ENCODE data around the gene FBLIM1.

FBLIM1 gene

DNA sequence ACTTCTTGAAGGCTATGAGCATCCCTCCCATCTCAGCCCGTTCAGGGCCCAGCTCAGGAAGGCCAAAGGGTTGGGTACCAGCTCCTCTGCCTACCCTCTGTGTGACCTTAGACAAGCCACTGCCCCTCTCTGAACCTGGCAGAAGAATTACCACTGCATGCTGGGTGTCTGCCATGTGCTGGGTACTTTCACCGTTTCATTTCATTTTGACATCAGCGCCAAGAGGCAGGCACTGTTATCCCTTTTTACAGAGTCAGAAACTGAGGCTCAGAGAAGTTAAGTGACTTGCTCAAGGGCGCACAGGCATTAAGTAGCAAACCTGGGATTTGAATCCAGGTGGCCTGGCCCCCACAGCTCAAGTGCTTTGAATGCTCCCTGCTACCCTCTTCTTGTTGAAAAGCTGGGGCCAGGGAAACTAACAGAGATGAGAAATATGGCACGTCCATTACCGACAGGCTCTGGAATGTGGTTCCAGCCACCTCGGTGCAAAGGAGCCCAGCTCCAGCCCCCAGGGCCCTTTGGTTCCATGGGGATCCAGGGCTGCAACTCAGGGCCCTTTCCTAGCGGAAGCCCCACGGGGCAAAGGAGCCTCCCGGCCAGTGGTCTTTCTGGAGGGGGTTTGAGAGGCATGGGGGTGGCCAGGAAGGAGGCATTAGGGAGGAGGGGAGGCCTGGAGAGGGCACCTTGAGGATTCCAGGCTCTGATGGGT is 9.8 kb upstream of the FBLIM1 start:
- no peak for DNase-seq

DNA sequence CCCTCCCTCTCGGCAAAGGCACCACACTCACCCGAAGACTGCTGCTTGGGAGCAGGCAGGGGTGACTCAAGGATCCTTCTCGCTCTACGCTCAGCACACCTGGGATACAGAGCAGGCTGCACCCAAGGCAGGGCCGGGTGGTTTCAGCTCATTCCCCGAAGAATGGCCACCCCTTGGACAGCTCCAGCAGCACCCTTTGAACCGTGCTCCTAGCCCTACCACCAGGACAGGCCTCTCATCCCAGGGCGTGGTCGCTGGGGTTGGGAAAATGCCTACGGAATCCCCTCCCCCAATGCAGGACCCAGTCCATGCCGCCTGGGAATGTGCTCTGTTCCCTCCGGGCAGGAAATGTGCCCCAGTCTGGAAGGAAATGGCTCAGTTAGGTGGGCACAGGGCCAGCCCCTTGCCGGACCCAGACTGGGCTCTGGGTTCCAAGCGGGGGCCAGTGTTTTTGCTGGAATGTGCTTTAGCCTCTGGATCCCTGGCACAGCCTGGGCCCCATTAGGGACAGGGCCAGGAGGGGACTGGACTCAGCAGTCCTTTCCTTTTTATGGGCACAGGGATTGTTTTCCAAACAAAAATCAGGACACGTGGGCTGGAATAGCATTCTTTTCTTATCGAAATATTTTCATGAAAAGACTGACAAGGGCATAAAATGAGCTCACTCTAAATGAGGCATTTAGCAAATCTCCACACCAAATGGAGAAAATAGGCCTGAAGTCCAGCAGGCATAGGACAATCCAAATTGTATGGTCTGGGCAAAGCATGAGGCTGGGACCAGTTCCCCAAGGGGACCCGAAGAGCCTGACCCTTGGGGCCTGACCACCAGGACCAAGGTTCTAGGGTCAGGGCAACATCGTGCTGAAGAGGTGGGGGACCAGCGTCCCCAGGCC is 8.9 kb upstream of the FBLIM1 start:
- no peak for DNase-seq

DNA sequence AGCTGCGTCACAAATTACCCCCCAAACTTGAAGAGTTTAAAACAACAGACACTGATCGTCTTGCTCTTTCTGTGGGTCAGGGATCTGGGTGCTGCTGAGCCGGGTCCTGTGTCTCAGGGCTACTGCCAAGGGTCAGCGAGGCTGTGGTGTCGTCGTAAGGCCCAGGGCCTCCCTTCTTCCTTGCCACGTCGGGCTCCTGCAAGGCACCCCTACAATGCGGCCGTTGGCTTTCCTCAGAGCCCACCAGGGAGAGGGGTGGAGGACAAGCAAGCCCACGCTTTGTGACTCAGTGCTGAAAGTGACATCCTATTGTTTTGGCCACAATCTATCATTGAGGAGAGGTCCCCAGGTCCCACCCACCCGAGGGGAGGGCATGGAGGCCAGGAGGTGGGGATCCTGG is 7.7 kb upstream of the FBLIM1 start:
- no peak for DNase-seq

DNA sequence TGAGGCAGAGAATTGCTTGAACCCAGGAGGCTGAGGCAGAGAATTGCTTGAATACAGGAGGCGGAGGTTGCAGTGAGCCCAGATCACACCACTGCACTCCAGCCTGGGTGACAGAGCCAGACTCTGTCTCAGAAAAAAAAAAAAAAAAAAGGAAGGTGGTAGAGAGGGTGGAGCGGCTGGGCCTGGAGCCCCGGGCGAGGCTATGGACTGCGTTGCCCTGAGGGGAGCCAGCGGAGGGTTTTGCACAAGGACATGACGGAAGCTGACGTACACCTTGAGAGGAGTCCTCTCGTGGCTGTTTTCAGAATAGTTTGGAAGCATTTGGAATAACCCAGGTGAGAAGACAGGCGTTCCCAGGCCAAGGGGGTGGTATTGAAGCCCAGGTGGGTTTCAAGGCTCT is 6.9 kb upstream of the FBLIM1 start:
- no peak for DNase-seq

DNA sequence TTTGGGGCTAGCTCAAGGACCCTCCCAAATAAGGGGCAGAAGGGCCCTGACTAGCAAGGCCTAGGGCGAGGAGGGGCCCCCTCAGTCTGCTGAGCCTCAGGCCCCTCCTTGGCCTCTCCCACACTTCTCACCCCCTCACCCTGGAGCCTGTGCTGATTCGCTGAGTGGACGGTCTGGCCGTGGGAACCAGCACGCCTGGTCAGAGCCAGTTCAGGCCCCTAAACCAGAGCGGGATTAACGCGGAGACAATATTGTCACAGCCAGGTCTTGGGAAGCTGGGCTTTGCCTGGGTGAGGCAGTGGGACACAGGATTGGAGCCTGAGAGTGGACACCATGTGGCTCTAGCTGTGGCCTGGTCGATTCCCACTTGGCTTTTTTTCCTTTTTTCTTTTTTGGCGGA is 4.8 kb upstream of the FBLIM1 start:
- DNase-seq, result no peak

DNA sequence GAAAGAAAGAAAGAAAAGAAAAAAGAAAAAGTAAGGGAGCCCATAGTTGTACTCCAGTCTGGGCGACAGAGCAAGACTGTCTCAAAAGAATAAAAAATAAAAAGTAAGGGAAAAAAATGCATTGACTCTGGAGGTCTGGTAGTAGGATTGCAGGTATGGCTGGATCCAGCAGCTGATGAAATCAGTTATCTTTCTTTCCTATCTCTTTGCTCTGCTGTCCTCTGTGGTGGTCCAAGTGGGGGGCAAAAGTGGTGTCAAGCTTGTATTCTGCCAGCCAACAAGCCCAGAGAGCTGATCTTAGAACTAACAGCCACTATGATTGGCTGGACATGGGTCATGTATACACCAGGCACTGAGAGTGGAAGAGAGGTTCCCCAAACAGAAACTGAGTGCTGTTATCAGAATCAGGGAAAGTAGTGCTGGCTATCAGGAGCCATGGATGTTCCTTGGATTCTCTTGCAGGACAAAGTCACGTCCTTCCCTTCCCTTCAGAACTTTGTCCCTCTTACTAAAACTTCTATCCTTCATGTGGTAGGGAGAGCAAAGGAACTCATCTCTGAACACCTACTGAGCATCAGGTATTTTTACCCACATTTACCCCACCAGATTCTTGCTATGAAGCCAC is 3.5 kb upstream of the FBLIM1 start:
- DNase-seq, result no peak

DNA sequence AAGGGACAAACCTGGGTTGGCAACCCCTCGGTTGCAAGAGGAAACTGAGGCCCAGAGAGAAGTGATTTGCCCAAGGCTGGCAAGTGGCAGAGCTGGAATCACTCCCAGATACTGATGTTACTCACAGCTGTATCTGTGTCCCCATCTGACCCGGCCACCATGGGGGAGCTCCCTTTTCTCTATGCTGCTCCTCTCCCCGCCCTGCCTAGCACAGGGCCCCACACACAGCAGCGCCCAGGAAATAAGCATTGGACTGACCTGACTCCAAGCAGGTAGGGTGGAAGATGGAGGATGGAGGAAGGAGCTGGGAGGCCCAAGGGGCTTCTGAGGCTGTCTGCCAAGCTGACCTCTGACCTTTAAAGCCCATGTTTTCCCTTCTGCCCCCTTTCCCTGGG is 3.0 kb upstream of the FBLIM1 start:
- DNase-seq, result peak; percentile 52

DNA sequence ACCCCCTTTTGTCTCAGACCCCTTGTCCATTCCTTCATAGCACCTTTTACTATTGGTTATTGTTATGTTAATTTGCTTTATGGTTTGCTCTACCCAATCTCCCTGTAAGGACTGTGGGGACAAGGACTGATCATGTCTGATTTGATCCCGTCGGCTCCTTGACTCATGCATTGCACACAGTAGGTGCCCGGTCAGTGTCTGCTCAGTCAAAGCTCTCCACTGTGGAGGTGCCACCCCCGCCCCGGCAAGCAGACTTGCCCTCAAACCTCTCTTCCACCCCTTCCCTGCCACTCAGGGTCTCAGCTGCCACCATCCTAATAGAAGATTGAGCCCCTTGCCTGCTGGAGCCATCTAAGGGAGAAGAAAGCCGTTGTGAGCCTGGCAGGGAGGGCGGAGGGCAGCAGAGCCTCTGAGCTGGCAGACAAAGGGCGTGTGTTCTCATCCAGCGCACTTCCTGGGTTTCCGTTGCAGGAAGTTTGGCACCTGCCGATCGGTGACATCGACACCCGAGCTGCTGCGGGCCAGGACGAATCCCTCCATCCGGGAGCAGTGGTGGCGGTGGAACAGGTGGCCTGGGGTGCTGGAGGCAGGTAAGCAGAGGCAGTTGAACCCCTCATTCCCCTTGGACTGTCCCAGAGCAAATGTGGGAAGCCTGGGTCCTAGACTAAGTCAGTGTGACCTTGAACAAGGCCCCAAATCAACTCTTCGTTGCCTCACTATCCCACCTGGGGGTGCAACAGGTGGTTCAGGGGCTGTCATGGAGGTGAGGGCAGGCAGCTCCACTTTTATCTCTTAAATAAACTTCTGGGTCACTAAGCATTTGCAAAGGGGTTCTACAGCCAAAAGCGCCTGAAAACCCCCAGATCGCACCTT is 2.2 kb upstream of the FBLIM1 start:
- DNase-seq, result no peak

DNA sequence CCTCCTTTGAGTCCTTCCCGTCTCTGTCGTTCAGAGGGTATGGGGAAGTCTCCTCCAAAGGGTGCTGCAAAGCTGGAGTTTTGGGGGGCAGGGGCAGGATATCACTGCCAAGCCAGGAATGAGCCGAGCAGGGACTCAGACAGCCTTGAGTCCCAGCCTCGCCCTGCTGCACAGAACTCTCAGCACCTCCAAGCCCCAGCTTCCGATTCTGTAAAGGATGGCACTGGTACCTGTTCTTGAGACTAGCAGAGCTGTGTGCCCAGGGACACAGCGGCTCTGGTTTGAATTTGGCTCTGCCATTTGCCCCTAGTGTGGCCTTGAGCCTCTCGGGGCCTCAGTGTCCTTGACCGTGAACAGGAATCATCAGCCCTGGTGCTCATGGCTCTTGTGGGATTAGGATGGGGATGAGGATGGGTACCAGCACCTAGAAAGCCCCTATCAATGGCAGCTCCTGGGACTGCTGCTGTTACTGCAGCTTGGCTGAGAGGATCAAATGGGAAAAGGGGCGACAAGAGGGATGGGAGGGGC is 1.5 kb upstream of the FBLIM1 start:
- DNase-seq, result no peak

DNA sequence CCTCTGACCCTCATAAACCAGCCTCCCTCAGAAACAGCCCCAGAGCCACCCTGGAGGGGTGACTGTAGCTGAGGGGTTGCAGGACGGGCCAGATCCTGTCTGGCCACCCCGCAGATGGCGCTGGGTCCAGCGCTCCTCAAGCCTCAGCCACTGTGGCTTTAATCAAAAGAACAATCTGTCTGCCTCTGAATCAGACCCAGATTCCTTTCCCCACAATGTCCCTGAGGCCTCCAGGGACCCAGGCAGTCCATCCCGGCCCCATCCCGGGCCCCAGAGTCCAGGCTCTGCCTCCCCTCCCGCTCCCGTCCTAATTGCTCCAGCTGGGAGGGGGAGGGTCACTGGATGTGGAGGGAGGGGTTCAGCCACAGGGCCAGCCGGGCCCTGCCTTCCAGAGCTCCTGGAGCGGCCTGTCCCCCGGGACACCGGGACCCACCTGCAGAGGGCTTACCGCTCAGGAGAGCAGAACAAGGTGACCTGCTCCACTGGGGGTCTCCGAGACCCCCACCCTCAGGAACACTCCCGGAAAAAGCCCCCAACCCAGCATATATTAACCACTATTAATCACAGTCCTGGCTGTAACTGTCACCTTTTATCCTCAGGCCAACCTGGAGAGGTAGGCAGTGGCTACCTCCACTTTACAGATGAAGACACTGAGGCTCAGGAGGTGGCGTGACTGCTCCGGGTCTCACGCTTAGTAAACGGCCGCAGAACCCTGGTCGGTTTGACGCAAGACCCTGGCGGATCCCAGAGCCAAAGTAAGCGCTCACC is 836 bp upstream of the FBLIM1 start:
- no peak for DNase-seq

DNA sequence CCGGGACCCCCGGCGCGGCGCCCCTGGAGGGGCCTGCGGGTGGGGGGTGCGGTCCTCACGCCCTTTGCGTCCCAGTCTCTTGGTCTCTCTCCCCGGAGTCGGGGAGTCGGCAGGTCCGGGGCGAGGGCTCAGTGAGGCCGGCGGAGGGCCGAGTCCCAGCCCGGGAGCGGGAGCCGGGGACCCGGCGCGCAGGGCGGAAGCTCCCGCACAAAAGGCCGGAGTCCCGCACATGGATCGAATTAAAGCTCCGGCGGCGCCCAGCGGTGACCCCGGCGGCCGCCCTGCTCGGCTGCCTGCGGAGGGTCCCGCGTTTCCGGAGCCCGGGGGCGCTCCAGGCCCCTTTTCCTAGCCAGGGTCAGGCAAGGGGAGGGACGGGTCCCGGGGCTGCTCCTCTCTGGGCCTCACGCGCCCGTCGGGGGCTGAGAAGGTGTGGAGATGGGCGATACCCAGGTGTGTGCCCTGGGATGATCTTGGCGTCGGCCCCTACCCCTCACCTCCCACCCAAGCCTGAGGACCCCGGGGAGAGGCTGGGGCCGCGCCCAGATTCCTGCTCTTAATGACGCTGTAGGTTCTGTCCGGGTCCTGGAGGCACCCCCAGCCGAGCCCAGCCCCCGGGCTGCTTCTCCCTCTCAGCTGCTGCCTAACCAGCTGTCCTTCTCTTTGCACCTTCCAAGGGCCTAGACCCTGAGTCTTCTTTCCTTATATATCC is 512 bp downstream of the FBLIM1 start:
- no peak for DNase-seq

DNA sequence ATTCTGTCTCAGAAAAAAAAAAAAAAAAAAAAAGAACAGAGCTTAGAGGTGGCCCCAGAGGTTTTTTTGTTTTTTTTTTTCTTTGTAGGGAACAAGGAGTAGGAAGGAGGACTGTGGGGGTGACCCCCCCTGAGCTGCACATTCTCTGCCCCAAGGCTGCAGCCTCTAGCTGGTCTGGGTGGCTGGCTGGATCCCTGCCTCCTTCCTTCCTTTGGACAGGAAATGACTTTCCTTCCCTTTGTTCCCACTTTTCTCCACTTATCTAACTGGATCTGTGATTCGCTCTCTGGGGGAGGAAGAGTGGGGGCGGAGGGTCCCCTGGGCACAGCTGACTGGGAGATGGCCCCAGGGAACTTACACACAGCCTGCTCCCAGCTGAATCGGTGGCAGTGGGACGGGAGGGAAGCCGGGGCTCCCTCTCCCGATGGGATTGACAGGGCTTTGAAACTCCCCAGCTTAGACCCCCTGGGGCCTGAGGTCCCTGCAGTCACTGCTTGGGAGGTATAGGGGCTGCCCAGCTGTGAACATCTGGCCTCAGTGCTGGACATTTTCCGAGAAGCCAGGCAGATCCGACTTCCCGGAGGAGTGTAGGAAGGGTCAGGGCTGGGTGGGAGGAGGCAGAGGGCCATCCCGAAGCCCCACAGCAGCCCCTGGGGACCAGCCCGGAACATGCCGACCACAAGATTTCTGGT is 2.1 kb downstream of the FBLIM1 start:
- DNase-seq, result no peak

DNA sequence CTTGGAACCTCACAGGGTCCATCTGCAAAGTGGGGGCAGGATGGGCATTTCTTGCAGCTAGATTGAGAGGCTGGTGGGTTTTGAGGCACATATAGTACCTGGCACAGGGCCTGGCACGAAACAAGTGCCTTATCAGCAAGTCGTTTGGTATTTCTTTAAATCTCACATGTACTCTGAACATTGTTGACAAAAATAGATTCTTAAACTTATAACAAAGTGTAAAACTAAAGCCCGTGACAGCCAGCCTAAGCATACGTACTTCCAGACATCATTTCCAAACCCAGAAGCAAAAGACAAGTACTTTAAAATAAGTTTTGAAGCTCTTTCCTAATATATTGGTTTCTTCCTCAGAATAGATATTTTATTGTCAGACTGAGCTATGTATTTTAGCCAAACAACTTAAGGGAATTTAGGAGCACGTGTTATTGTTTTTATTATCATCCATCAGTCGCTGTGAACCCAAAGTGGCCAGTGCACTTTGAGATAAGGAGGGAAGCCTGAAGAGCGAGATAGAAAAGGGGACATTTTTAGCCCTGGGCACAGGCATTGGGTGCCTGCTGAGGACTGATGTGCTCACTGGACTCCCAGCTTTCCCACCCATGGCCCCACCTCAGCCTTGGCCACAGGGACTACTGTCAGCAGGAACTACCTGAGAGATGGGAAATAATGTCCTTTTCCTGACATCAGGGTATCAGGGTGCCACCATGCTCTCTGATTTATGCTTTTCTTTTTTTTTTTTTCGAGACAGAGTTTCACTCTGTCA is 3.0 kb downstream of the FBLIM1 start:
- no peak for DNase-seq

DNA sequence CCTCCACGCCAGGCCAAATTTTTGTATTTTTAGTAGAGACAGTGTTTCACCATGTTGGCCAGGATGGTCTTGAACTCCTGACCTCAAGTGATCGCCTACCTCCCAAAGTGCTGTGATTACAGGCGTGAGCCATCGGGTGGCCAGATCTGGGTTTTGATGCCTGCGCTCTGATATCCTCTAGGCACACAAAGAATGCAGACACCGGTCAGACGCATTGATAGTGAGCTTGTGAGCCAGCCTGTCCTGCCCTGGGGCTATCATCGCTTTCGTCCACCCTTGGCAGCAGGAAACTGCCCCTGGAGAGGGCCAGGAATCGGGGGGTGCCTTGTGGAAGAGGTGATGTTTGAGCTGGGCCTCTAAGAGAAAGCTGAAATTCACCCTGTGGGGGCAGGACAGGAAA is 4.0 kb downstream of the FBLIM1 start:
- no peak for DNase-seq

DNA sequence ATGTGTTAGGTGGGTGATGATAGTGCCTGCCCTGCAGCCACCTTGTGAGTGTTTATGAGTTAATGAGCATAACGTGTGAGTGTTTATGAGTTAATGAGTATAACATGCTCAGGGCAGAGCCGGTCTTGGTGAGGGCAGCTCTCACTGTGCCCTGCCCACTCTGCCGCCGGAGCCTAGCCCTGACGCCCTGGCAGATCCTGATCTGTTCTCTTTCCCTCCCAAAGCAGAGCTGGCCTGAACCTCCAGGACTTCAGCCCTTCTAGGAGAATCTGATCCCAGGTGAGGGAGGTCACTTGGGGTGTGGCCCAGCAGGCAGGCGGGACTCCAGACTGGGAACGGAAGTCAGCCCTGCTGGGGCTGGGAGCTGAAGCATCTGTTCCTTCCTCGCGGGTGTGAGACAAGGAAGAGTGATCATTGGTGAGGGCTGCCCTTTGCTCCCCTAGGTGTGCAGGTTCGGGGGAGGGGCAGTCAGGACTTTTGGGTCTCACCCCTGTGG is 5.7 kb downstream of the FBLIM1 start:
- DNase-seq, result no peak

DNA sequence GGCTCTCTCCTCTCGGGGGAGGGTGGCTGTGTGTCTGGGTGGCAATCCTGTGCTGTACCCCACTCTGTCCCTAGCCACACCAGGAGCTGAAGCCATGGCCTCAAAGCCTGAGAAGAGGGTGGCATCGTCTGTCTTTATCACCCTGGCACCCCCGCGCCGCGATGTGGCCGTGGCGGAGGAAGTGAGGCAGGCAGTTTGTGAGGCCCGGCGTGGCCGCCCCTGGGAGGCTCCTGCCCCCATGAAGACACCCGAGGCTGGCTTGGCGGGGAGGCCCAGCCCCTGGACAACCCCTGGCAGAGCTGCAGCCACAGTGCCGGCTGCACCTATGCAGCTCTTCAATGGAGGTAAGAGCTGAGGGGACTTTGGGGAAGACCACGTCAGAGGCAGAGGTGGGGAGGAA is 6.3 kb downstream of the FBLIM1 start:
- DNase-seq, result no peak

DNA sequence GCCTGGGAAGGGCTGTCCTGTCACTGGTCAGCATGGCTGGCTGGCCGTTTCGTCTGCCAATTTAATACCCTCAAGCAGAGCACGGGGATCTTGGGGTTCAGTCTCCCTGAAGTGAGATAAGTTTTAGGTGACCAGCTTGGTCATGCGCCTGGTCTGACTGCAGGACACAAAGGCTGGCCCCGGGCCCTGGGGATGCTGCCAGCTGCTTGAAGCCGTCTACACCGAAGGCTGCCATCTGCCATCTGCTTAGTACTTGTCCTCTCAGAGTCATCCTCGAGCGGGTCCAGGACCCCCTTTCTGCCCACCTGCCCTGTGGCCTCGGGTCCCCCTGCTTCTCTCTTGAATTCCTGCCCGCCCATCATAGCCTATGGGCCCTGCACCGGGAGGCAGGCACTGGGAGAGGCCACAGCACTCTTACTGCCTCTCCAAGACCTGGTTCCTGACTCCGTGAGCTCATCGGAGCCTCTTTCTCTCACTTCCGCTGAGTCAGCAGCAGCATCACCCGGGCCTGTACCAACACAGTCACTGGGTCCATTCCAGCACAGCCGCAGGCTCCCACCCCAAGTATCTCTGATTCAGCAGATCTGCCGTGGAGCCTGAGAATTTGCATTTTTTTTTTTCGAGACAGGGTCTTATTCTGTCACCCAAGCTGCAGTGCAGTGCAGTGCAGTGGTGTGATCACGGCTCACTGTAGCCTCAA is 7.0 kb downstream of the FBLIM1 start:
- DNase-seq, result peak; percentile 97

DNA sequence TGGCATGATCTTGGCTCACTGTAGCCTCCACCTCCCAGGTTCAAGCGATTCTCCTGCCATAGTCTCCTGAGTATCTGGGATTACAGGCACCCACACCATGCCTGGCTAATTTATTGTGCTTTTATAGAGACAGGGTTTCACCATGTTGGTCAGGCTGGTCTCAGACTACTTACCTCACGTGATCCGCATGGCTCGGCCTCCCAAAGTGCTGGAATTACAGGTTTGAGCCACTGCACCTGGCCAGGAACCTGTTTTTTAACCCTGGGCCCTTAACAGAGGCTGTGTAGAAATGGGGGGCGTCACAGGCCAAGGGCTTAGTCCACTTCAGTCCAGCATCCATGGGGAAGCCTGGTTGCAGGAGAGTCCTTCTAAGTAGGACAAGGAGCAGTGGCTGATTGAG is 9.3 kb downstream of the FBLIM1 start:
- DNase-seq, result no peak

DNA sequence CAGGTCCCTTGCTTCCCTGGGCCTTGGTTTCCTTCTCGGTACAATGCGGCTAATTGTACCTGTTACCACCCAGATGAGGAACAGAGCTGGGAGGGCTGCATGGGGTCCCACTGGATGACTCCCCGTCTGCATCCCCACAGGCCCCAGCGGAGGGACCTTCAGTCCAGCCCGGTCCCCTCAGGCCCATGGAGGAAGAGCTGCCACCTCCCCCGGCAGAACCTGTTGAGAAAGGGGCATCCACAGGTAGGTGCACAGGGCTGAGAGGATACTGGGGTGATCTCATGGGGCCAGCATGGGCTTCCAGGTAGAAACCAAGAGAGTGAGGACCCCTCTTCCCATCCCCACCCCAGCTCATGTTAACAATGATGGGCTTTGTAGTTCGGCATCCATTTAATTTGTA is 9.8 kb downstream of the FBLIM1 start:
- no peak for DNase-seq

Data from RPMI8226 (cell line).